GM12878 (cell line): Measurements from ENCODE around the gene RERE. TPM values are rescaled to one million over a fixed set of nuclear protein-coding genes. Genes with fewer than 3 reads are reported as not detected.

Experiments used
- ATAC-seq: fragments of 200-7000 bp; cut with Tn5 transposase; 3 replicates; pipeline ENCODE4 v1.9.1; 2020; ENCODE audit warnings: mild to moderate bottlenecking, moderate library complexity
- BruUV-seq: library from RNA; stranded (reverse); fragments of 400-500 nt; replicated peaks from 2 replicates; lab custom pipeline; 2021; lab: Mats Ljungman, UMichigan
- CTCF ChIA-PET: fragments of 300-600 bp; sonication (Branson Sonifier 250); formaldehyde crosslinking; extraction: SDS; loops from one replicate; lab custom pipeline; 2021; ENCODE audit warnings: inconsistent platforms; lab: Yijun Ruan, JAX
- POLR2A ChIA-PET: fragments of 350-600 bp; formaldehyde crosslinking; extraction: SDS; loops from one replicate; lab custom pipeline; 2021; ENCODE audit warnings: inconsistent platforms; lab: Charles Lee
- RAD21 ChIA-PET: fragments of 300-600 bp; sonication (Branson Sonifier 250); formaldehyde crosslinking; loops from one replicate; lab custom pipeline; 2023; ENCODE audit warnings: antibody characterized with exemption; ENCODE audit not compliant: unreplicated experiment; lab: Charles Lee
- SMC1A ChIA-PET: fragments of 300-600 bp; sonication (Branson Sonifier 250); formaldehyde crosslinking; loops from one replicate; lab custom pipeline; 2023; ENCODE audit not compliant: unreplicated experiment, uncharacterized antibody; lab: Charles Lee
- DNase-seq: peaks from one replicate; pipeline ENCODE4 v3.0.0-alpha.2; 2011; ENCODE audit warnings: low read depth, low spot score
- FAIRE-seq: peaks from 3 replicates; lab custom pipeline; 2011; peaks lifted over from hg19 to GRCh38; lab: Jason Lieb, UNC
- H2AFZ ChIP-seq: 2 replicates; pipeline ENCODE4 v1.6.0; 2011; ENCODE audit warnings: low read depth, low read length, control low read depth; ENCODE audit not compliant: control insufficient read depth
- H3K27ac ChIP-seq: 2 replicates; pipeline ENCODE4 v1.5.1; 2011; ENCODE audit warnings: control low read depth; ENCODE audit not compliant: control insufficient read depth, insufficient read depth
- H3K27me3 ChIP-seq, 2 experiments: replicated peaks in 1 of 2; 2 replicates each; pipeline versions ENCODE4 v1.6.0 to v1.6.1; 2011; ENCODE audit warnings: low read length in 1 of 2; ENCODE audit not compliant: control insufficient read depth in 2 of 2, insufficient read depth in 2 of 2
- H3K36me3 ChIP-seq, 2 experiments: 2 replicates each; pipeline ENCODE4 v1.5.1; 2011; ENCODE audit warnings: low read length in 1 of 2; ENCODE audit not compliant: control insufficient read depth in 2 of 2, insufficient read depth in 2 of 2
- H3K4me1 ChIP-seq: 2 replicates; pipeline ENCODE4 v1.6.1; 2011; ENCODE audit warnings: mild to moderate bottlenecking, low read length, moderate library complexity, mixed read lengths; ENCODE audit not compliant: control insufficient read depth, insufficient read depth
- H3K4me2 ChIP-seq: 2 replicates; pipeline ENCODE4 v1.6.0; 2011; ENCODE audit warnings: control low read depth; ENCODE audit not compliant: control insufficient read depth, insufficient read depth
- H3K4me3 ChIP-seq: fragments of 200-600 bp; sonication (generic); 2 replicates; pipeline ENCODE4 v1.5.1; 2016
- H3K79me2 ChIP-seq: 2 replicates; pipeline ENCODE4 v1.6.0; 2011; ENCODE audit warnings: low read length; ENCODE audit not compliant: control insufficient read depth, insufficient read depth
- H3K9ac ChIP-seq: 2 replicates; pipeline ENCODE4 v1.8.0; 2011; ENCODE audit warnings: low read length, control low read depth, mixed read lengths; ENCODE audit not compliant: control insufficient read depth, insufficient read depth
- H3K9me3 ChIP-seq: replicated peaks from 3 replicates; pipeline ENCODE4 v1.5.1; 2011; ENCODE audit warnings: mild to moderate bottlenecking, low read length; ENCODE audit not compliant: control insufficient read depth, insufficient read depth
- H4K20me1 ChIP-seq: 2 replicates; pipeline ENCODE4 v1.6.0; 2011; ENCODE audit not compliant: control insufficient read depth, insufficient read depth
- CBX5 ChIP-seq: sonication (generic); IDR thresholded peaks from 2 replicates; pipeline ENCODE4 v1.6.1; 2016; ENCODE audit warnings: low read depth, moderate library complexity, mild to moderate bottlenecking, inconsistent platforms
- CEBPB ChIP-seq, 2 experiments: fragments of 150-350 bp in 1 of 2; IDR thresholded peaks; 2 replicates each; pipeline ENCODE4 v1.6.1; 2012 to 2014; ENCODE audit warnings: low read depth in 2 of 2, low read length in 2 of 2, borderline replicate concordance in 1 of 2, inconsistent platforms in 1 of 2
- E4F1 ChIP-seq: fragments of 450-650 bp; IDR thresholded peaks from 2 replicates; pipeline ENCODE4 v1.6.1; 2018; ENCODE audit warnings: borderline replicate concordance, mild to moderate bottlenecking; ENCODE audit not compliant: partially characterized antibody
- EP300 ChIP-seq, 2 experiments: fragments of 150-350 bp in 1 of 2; IDR thresholded peaks; 2 replicates each; pipeline ENCODE4 v1.6.1; 2011 to 2012; ENCODE audit warnings: low read depth in 2 of 2, low read length in 2 of 2, borderline replicate concordance in 1 of 2, improper control_type of control experiment in 1 of 2, inconsistent platforms in 1 of 2; ENCODE audit not compliant: control insufficient read depth in 1 of 2
- ETV6 ChIP-seq, 2 experiments: fragments of 450-650 bp in 1 of 2; IDR thresholded peaks in 1 of 2; conservative IDR thresholded peaks in 1 of 2; 2 replicates each; pipeline ENCODE4 v1.6.1; 2014; ENCODE audit warnings: antibody characterized with exemption in 1 of 2, borderline replicate concordance in 1 of 2, low read depth in 1 of 2, mild to moderate bottlenecking in 1 of 2, moderate library complexity in 1 of 2
- FOXK2 ChIP-seq: fragments of 450-650 bp; IDR thresholded peaks from 2 replicates; pipeline ENCODE4 v1.6.1; 2017; ENCODE audit warnings: mild to moderate bottlenecking, moderate library complexity
- FOXM1 ChIP-seq: IDR thresholded peaks from 2 replicates; pipeline ENCODE4 v1.6.1; 2012; ENCODE audit warnings: low read depth, mild to moderate bottlenecking, inconsistent platforms, low read length, moderate library complexity
- IKZF1 ChIP-seq: fragments of 450-650 bp; conservative IDR thresholded peaks from 2 replicates; pipeline ENCODE4 v1.6.1; 2017; ENCODE audit warnings: antibody characterized with exemption, mild to moderate bottlenecking
- JUNB ChIP-seq: IDR thresholded peaks from 2 replicates; pipeline ENCODE4 v1.6.1; 2016; ENCODE audit warnings: antibody characterized with exemption, mild to moderate bottlenecking
- LARP7 ChIP-seq: fragments of 450-650 bp; IDR thresholded peaks from 2 replicates; pipeline ENCODE4 v1.6.1; 2017; ENCODE audit warnings: mild to moderate bottlenecking
- MYB ChIP-seq: fragments of 150-350 bp; IDR thresholded peaks from 2 replicates; pipeline ENCODE4 v1.6.1; 2014; ENCODE audit warnings: mild to moderate bottlenecking, low read depth, low read length, borderline replicate concordance
- NFIC ChIP-seq: IDR thresholded peaks from 2 replicates; pipeline ENCODE4 v1.6.1; 2012; ENCODE audit warnings: low read depth, mild to moderate bottlenecking, inconsistent platforms, low read length, moderate library complexity
- NRF1 ChIP-seq: conservative IDR thresholded peaks from 2 replicates; pipeline ENCODE4 v1.6.1; 2011; ENCODE audit warnings: mild to moderate bottlenecking, low read depth, low read length, improper control_type of control experiment
- RAD51 ChIP-seq: fragments of 450-650 bp; IDR thresholded peaks from 2 replicates; pipeline ENCODE4 v1.6.1; 2016; ENCODE audit warnings: moderate library complexity, mild to moderate bottlenecking, inconsistent platforms
- RCOR1 ChIP-seq: conservative IDR thresholded peaks from 2 replicates; pipeline ENCODE4 v1.6.1; 2012; ENCODE audit warnings: low read depth, low read length, improper control_type of control experiment
- RELA ChIP-seq: fragments of 450-650 bp; IDR thresholded peaks from 2 replicates; pipeline ENCODE4 v1.8.0; 2014; ENCODE audit warnings: borderline replicate concordance; ENCODE audit not compliant: partially characterized antibody
- TCF12 ChIP-seq: IDR thresholded peaks from 2 replicates; pipeline ENCODE4 v1.6.1; 2011; ENCODE audit warnings: low read depth, mild to moderate bottlenecking, low read length
- WRNIP1 ChIP-seq: IDR thresholded peaks from 2 replicates; pipeline ENCODE4 v1.6.1; 2011; ENCODE audit warnings: low read depth, low read length, improper control_type of control experiment, borderline replicate concordance
- ZBED1 ChIP-seq: IDR thresholded peaks from 2 replicates; pipeline ENCODE4 v1.6.1; 2016; ENCODE audit warnings: borderline replicate concordance
- ZNF622 ChIP-seq: fragments of 450-650 bp; IDR thresholded peaks from 2 replicates; pipeline ENCODE4 v1.6.1; 2017; ENCODE audit warnings: mild to moderate bottlenecking, inconsistent platforms
- WGBS: methylation state at CpG from one replicate; pipeline ENCODE4 v1.1.6; 2016; ENCODE audit warnings: low lambda C conversion rate; ENCODE audit not compliant: insufficient replicate concordance, insufficient coverage; ENCODE audit errors: missing lambda C conversion rate; 5-methylcytosine and 5-hydroxymethylcytosine counted together
- in situ Hi-C: fragments of 300-500 bp; cut with MboI; formaldehyde crosslinking; loops from 9 replicates; pipeline ENCODE4 v1.14.3; 2018; ENCODE audit warnings: mixed read lengths
- intact Hi-C: fragments of 100-400 bp; cut with micrococcal nuclease; formaldehyde crosslinking; loops from one replicate; pipeline ENCODE4 v1.14.2; 2022; ENCODE audit not compliant: unreplicated experiment
- polyA plus RNA-seq, 11 experiments: library from polyadenylated mRNA; depleted of rRNA in 4 of 11; unstranded in 6 of 11; stranded (reverse) in 5 of 11; fragments of >200 nt; fragmentation: Nextera tagmentation in 4 of 11; fragmentation: Illumina TruSeq in 1 of 11; extraction: Ambion mirVana in 4 of 11; extraction: Trizol in 1 of 11; gene quantifications; 1 replicate in 1 of 11; 2 replicates in 10 of 11; pipeline versions ENCODE4 v1.2.1 to v1.2.3, GENCODE V29; 2011 to 2016; ENCODE audit warnings: inconsistent platforms in 2 of 11, missing spikeins in 2 of 11, low read depth in 1 of 11
- total RNA-seq, 4 experiments: library from RNA; depleted of rRNA in 3 of 4; stranded (reverse); fragments of >200 nt in 3 of 4; fragmentation: Illumina TruSeq in 1 of 4; extraction: Trizol in 1 of 4; gene quantifications; 2 replicates each; pipeline versions ENCODE4 v1.2.1 to v1.2.3, GENCODE V29; 2013 to 2021

RERE gene
- total and polyA plus RNA-seq, 10 of the 15 experiments (the other 5 are each of a cell fraction or from before 2014, with no cell fraction given): 5.2 to 60.5 (median 20.2) TPM

- TF ChIP-seq EP300 (IDR thresholded peaks at IDR 0.05; ENCODE audit: borderline replicate concordance in 1 of 2, control insufficient read depth in 1 of 2, low read depth in 2 of 2, low read length in 2 of 2): no peak
- TF ChIP-seq NFIC: no peak
- no peak for TF ChIP-seq WRNIP1
- TF ChIP-seq IKZF1: no peak
- TF ChIP-seq, all 136 proteins: peak for 0
Measured at GRCh38 chr1:8368956-8369639, 448.3 kb downstream of the RERE start (continued).

GRCh38 chr1:8367571-8368194 is 449.8 kb downstream of the RERE start:
- H3K9ac ChIP-seq: no peak overlapping the region
- no TSS peak for BruUV-seq
- H3K4me2 ChIP-seq: no peak overlapping the region
- H3K4me1 ChIP-seq: no peaks in the 10 kb centered on the region
- H3K9me3 ChIP-seq: no peaks in the 10 kb centered on the region
- RAD21 ChIA-PET: no interaction called here
- in situ Hi-C loops (no loop called here), intact Hi-C loops (no loop called here)
- ATAC-seq: no peak
- peaks cover 2 to 25% of the 10 kb centered on the region in 2 experiments for H3K36me3 ChIP-seq
- FAIRE-seq: no peak
- no peak overlapping the region for H3K27ac ChIP-seq
- no peak overlapping the region for H3K4me3 ChIP-seq
- no peaks in the 10 kb centered on the region; the same call in 1 of the 2 replicates for H3K79me2 ChIP-seq
- CTCF ChIA-PET: interaction anchor here (0.7 to 3.0 kb wide), 3 partner anchors 18 to 392 kb away, joined by 3 to 9 read pairs (median 5); no protein-coding TSS in a partner anchor
- 97% methylated on average over 8 of the region's 8 CpGs for WGBS
- H3K27me3 ChIP-seq: no peaks in the 10 kb centered on the region
- POLR2A ChIA-PET: no interaction called here
- DNase-seq: no peak
- H2AFZ ChIP-seq: no peak overlapping the region
- TF ChIP-seq RAD51 (no peak), ETV6 (conservative IDR thresholded peaks at IDR 0.05 in 1 of 2, IDR thresholded peaks at IDR 0.05 in 1 of 2; ENCODE audit: borderline replicate concordance in 1 of 2, low read depth in 1 of 2) (no peak), TCF12 (no peak), E4F1 (no peak), CBX5 (no peak), ZBED1 (no peak), JUNB (no peak), FOXM1 (no peak), RCOR1 (no peak), MYB (no peak), ZNF622 (no peak), RELA (no peak), NRF1 (no peak), FOXK2 (no peak), LARP7 (no peak), CEBPB (IDR thresholded peaks at IDR 0.05; ENCODE audit: borderline replicate concordance in 1 of 2, low read depth in 2 of 2, low read length in 2 of 2) (no peak)
- TF ChIP-seq, all 136 proteins: peak for 0
- SMC1A ChIA-PET: interaction anchor here (1.3 kb wide), 1 partner anchor 358 kb away, joined by 3 read pairs; no protein-coding TSS in a partner anchor
- H4K20me1 ChIP-seq: no peaks in the 10 kb centered on the region
